Iris pigment epithelial cell (primary cell): ENCODE measurements around the gene SLC2A4RG.
A peak's percentile ranks its signal among the peaks of the same experiment; 100 is the strongest.

Source experiments
- DNase-seq: peaks from one replicate; pipeline ENCODE4 v3.0.0-alpha.2; 2011; ENCODE audit warnings: low read depth

Gene SLC2A4RG

GRCh38 chr20:63778034-63778752, 38.6 kb downstream of the SLC2A4RG start:
- DNase-seq: no peak

GRCh38 chr20:63778857-63779256, 39.3 kb downstream of the SLC2A4RG start:
- DNase-seq: no peak

- DNase-seq: no peak
Measured at GRCh38 chr20:63781181-63781580, 41.6 kb downstream of the SLC2A4RG start.

GRCh38 chr20:63782051-63782471, 42.5 kb downstream of the SLC2A4RG start:
- no peak for DNase-seq

GRCh38 chr20:63782521-63782971, 43.0 kb downstream of the SLC2A4RG start:
- DNase-seq: no peak

GRCh38 chr20:63783970-63784369, 44.4 kb downstream of the SLC2A4RG start:
- no peak for DNase-seq

- no peak for DNase-seq
Measured at GRCh38 chr20:63785691-63786131, 46.1 kb downstream of the SLC2A4RG start.

- no peak for DNase-seq
Measured at GRCh38 chr20:63787302-63787701, 47.7 kb downstream of the SLC2A4RG start.

- no peak for DNase-seq
Measured at GRCh38 chr20:63787749-63788148, 48.2 kb downstream of the SLC2A4RG start.

GRCh38 chr20:63789836-63790571, 50.4 kb downstream of the SLC2A4RG start:
- no peak for DNase-seq

GRCh38 chr20:63790572-63791168, 51.1 kb downstream of the SLC2A4RG start:
- DNase-seq: no peak

GRCh38 chr20:63791497-63792156, 52.1 kb downstream of the SLC2A4RG start:
- DNase-seq: peak; percentile 12

GRCh38 chr20:63792866-63793265, 53.3 kb downstream of the SLC2A4RG start:
- DNase-seq: no peak
